HT1080 (cell line): ENCODE data around the gene STOM. TPM values are rescaled to one million over a fixed set of nuclear protein-coding genes. Genes with fewer than 3 reads are reported as not detected.
"Not testable (repeated sequence)": the region's sequence is repeated elsewhere in the genome, so short reads cannot be mapped to it uniquely, and the experiment has no call there.

Experiments
- DNase-seq: peaks from one replicate; pipeline ENCODE4 v3.0.0-alpha.2; 2015; ENCODE audit warnings: low read depth
- total RNA-seq: library from RNA; depleted of rRNA; stranded (reverse); fragments of >200 nt; shearing (Covaris generic); gene quantifications from 2 replicates; pipeline ENCODE4 v1.2.3, GENCODE V29; 2014

Gene STOM
- total RNA-seq, 1 experiment from 2014 or later, result 5.4 TPM

GRCh38 chr9:121303456-121304451 lies 66.3 kb downstream of the STOM start:
- no peak for DNase-seq

DNA sequence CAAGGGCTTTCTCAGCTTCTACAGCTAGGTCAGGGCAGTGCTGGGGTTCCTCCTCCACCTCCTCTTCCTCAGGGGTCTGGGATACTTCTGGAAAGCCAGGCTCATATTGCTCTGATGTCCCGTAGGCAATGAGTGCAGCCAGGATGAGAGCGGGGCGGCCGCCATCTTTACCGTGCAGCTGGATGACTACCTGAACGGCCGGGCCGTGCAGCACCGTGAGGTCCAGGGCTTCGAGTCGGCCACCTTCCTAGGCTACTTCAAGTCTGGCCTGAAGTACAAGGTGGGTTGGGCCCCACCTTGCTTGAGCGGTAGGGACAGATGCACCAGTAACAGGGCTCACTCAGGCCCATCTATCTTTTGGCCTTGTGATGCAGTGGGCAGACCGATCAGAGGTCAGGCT lies 67.3 kb downstream of the STOM start:
- DNase-seq, result no peak

DNA sequence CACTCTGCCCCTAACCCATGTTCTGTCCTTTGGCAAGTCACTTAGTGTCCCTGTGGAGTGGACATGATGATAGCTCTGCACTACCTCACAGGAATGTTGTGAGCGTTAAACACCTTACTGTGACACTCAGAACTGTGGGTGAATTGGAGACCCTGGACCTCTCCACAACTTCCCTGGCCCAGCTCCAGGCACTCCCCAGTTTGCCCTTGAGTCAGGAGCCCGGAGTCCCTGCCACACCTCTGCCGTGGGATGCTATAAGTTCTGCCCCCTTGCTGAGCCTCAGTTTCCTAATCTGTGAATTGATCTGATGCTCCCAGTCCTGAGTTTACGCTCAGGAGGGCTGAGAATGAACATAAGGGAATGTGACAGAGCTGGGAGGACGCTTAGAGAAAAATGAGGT lies 67.7 kb downstream of the STOM start:
- DNase-seq, result no peak

DNA sequence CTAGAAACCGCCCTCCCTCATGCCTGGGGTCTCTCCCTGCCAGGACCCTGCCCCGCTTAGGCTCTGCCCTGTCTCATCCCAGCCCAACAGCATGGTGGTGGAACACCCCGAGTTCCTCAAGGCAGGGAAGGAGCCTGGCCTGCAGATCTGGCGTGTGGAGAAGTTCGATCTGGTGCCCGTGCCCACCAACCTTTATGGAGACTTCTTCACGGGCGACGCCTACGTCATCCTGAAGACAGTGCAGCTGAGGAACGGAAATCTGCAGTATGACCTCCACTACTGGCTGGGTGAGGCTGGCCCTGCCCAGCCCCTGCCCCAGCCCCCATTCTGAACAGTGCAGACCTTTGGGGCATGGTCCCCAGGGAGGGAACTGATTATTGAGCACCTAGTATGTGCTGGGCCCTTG lies 68.2 kb downstream of the STOM start:
- DNase-seq, result no peak

GRCh38 chr9:121300283-121301119 lies 69.5 kb downstream of the STOM start:
- no peak for DNase-seq

DNA sequence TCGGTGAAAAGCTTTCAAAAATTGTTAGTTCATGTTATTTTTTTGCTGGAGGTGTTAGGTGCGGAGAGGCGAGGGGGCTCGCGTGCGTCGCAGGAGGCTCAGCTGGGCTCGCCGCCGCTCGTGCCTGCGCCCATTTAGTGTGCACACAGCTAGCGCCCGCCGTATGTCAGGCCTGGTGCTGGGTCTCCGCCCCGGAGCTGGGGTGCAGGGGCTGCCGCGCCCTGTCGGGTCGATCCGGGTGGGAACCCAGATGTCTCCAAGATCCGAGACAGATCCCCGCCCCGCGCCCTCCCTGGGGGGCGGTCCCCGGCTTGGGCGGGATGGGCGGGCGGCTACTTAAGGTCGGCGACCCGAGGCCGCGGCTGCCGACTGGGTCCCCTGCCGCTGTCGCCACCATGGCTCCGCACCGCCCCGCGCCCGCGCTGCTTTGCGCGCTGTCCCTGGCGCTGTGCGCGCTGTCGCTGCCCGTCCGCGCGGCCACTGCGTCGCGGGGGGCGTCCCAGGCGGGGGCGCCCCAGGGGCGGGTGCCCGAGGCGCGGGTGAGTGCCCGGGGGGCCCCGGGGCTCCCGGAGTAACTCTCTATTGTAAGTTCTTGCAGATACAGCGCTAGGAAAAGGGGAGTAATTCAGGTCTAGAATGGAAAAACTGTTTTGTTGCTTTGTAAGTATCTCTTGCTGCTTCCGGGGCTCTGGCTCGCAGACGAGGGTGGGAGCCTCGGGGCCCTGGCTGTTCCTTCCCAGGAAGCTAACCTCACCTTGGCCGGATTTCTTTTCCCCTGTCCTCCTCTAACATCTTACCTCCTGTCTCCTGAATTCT lies 70.4 kb downstream of the STOM start:
- no peak for DNase-seq

DNA sequence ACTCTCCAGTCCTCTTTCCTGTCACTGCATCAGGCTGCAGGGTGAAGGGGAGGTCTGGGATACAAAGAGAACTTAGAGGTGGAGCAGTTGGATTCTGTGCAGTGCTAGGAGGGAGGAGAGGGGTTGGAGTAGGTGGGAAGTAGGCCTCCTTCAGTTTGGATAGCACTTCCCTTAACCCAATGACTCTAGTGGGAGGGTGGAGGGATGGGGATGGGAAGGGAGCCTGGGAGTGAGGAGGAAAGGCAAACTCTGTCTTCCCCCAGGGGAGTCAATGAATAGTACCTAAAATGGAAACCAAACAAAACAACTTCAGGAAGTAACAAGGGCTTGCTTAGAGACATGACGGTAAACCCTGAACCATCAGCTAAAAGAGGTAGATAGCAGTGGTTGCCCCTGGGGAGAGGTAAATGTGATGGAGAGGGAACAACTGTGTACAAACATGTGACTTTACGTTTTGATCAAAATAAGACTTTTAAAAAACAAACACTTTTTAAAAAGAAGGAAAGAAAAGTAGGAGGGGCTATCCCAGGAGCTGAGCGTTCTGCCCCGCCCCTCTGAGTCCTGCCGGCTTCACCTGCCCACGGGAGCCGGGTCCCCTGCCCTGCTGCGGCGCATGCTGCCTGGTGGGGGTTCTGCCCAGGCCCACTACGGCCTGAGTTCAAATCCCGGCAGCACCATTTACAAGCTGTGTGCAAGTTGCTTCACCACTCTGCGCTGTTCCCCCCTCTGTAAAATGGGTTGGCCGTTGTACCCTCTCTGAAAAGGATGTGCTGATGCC lies 71.2 kb downstream of the STOM start:
- no peak for DNase-seq

- DNase-seq, result no peak
Observed at GRCh38 chr9:121298016-121298538, 72.0 kb downstream of the STOM start.

DNA sequence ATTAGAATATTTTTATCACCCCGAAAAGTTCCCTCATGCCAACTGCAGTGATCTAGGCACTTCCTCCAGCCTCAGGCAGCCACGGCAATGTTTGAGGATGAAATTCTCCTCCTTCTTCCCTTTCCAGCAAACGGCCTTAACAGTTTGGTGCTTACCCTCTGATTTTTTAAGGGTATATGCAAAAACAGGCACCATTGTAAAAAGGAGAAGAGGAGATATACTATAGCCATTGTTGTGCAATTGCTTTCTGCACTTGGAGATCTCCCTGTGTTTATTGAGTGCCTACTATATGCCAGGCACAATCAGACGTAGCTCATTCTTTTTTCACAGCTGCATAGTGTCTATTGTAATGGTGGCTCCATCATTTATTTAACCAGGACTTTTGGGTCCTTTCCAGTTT lies 72.7 kb downstream of the STOM start:
- no peak for DNase-seq

GRCh38 chr9:121296213-121297127 lies 73.6 kb downstream of the STOM start:
- no peak for DNase-seq

GRCh38 chr9:121295662-121296191 lies 74.3 kb downstream of the STOM start:
- DNase-seq, result no peak

- DNase-seq, result no peak
Observed at GRCh38 chr9:121294866-121295661, 75.0 kb downstream of the STOM start.

DNA sequence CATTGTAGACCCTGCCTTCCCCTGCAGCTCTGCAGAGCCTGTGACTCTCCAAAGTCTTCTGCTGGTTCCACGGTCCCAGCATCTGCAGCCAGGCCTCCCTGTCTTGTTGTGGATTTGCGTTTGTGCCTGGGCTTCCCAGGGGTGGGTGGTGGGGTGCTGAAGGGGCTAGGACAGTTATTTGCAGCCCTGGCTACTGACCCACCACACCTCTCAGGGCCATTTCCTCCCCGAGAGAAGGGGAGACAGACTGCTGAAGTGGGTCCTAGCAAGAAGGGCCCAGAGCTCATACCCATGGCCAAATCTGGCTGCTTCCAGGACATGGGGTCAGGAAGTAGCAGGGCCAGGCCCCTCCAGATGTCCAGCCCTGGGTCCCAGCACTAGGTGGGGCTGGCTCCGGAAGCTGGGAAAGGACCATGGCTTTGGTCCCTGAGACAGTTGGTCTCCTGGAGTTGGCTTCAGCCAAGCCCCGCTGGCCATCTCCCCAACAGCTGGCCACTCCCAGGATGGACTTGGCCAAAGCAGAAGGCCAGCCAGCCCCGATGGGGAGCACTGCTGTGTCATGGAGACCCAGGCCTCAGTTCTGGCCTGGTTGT lies 75.8 kb downstream of the STOM start:
- no peak for DNase-seq

- no peak for DNase-seq
Observed at GRCh38 chr9:121292801-121293241, 77.2 kb downstream of the STOM start.

- DNase-seq, result no peak
Observed at GRCh38 chr9:121292051-121292450, 78.0 kb downstream of the STOM start.

DNA sequence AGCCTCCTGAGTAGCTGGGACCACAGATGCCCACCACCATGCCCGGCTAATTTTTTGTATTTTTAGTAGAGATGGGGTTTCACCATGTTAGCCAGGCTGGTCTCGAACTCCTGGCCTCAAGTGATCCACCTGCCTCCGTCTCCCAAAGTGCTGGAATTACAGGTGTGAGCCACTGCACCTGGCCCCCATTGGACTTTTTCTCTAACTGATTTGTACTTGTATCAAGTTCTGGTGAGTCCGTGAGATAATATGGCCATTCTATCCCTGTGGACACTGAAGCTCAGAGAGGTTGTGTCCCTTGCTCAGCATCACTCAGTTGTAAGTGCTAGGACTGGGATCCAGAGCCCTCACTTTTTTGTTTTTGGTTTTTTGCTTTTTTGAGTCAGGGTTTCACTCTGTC lies 78.5 kb downstream of the STOM start:
- DNase-seq, result not testable (repeated sequence)

GRCh38 chr9:121289772-121290370 lies 80.2 kb downstream of the STOM start:
- no peak for DNase-seq
